Endothelial cell of umbilical vein (primary cell): ENCODE data around the gene KCNN3.

Experiments
- CTCF ChIP-seq, 2 donors: IDR thresholded peaks; 1 replicate in 1 of 2; 2 replicates in 1 of 2; pipeline ENCODE4 v1.5.1; 2011; ENCODE audit warnings: low read length in 2 of 2, mild to moderate bottlenecking in 2 of 2, moderate library complexity in 2 of 2, control low read depth in 1 of 2, inconsistent platforms in 1 of 2, low read depth in 1 of 2; ENCODE audit not compliant: insufficient read depth in 1 of 2; ENCODE audit errors: extremely low read depth in 1 of 2
- MAX ChIP-seq: IDR thresholded peaks from 2 replicates; pipeline ENCODE4 v1.6.1; 2011; ENCODE audit not compliant: insufficient read depth, insufficient read length
- POLR2A ChIP-seq: IDR thresholded peaks from 2 replicates; pipeline ENCODE4 v1.6.1; 2012; ENCODE audit warnings: low read depth, mild to moderate bottlenecking, control low read depth, low read length

- no peak for TF ChIP-seq CTCF (IDR thresholded peaks at IDR 0.05; ENCODE audit: extremely low read depth in 1 of 2, insufficient read depth in 1 of 2, low read depth in 1 of 2, low read length in 2 of 2)
- TF ChIP-seq POLR2A: no peak
- no peak for TF ChIP-seq MAX
These were observed 134.3 kb downstream of the KCNN3 start for GRCh38 chr1:154735804-154736168.
